ENCODE measurements around the gene ZEB1. TPM values are rescaled to one million over a fixed set of nuclear protein-coding genes. Genes with fewer than 3 reads are reported as not detected.

Gene ZEB1
- total RNA-seq, 1 donor from 2014 or later, result 38.7 TPM

GRCh38 chr10:31278279-31278941, 40.6 kb upstream of the ZEB1 start:
- Mint-ChIP-seq H3K4me3 (no peak overlapping the region), H3K9me3 (peaks cover 3% of the 10 kb centered on the region), H3K27ac (ENCODE audit: unreplicated experiment) (no peak overlapping the region), H3K36me3 (ENCODE audit: low read depth) (peaks cover 6% of the 10 kb centered on the region), H3K4me1 (no peaks in the 10 kb centered on the region), H3K27me3 (ENCODE audit: low read depth) (no peaks in the 10 kb centered on the region)
- no peak for TF ChIP-seq CTCF (conservative IDR thresholded peaks at IDR 0.05)
- DNase-seq (ENCODE audit: low read depth, low spot score), result no peak

- peaks cover 3% of the 10 kb centered on the region for H3K9me3 Mint-ChIP-seq
- no peak overlapping the region for H3K27ac Mint-ChIP-seq (ENCODE audit: unreplicated experiment)
- H3K27me3 Mint-ChIP-seq (ENCODE audit: low read depth), result no peaks in the 10 kb centered on the region
Observed at GRCh38 chr10:31280972-31281371, 38.0 kb upstream of the ZEB1 start.

GRCh38 chr10:31288001-31288400, 31.0 kb upstream of the ZEB1 start:
- Mint-ChIP-seq H3K4me3 (no peak overlapping the region), H3K4me1 (no peaks in the 10 kb centered on the region), H3K27me3 (ENCODE audit: low read depth) (no peaks in the 10 kb centered on the region), H3K9me3 (peaks cover 4% of the 10 kb centered on the region), H3K36me3 (ENCODE audit: low read depth) (peaks cover 3% of the 10 kb centered on the region), H3K27ac (ENCODE audit: unreplicated experiment) (no peak overlapping the region)
- DNase-seq (ENCODE audit: low read depth, low spot score), result no peak
- no peak for TF ChIP-seq CTCF (conservative IDR thresholded peaks at IDR 0.05)

More at GRCh38 chr10:31280972-31281371, 38.0 kb upstream of the ZEB1 start:
- no peak for TF ChIP-seq CTCF (conservative IDR thresholded peaks at IDR 0.05)
- DNase-seq (ENCODE audit: low read depth, low spot score), result no peak
- peaks cover 9% of the 10 kb centered on the region for H3K36me3 Mint-ChIP-seq (ENCODE audit: low read depth)
- H3K4me3 Mint-ChIP-seq, result no peak overlapping the region
- no peaks in the 10 kb centered on the region for H3K4me1 Mint-ChIP-seq

GRCh38 chr10:31288962-31289361, 30.1 kb upstream of the ZEB1 start:
- H3K27ac Mint-ChIP-seq (ENCODE audit: unreplicated experiment), result no peak overlapping the region
- no peak overlapping the region for H3K4me3 Mint-ChIP-seq
- no peaks in the 10 kb centered on the region for H3K27me3 Mint-ChIP-seq (ENCODE audit: low read depth)

GRCh38 chr10:31290386-31290785, 28.6 kb upstream of the ZEB1 start:
- Mint-ChIP-seq H3K4me1 (no peaks in the 10 kb centered on the region), H3K27me3 (ENCODE audit: low read depth) (no peaks in the 10 kb centered on the region), H3K4me3 (no peak overlapping the region), H3K9me3 (peaks cover 4% of the 10 kb centered on the region), H3K27ac (ENCODE audit: unreplicated experiment) (no peak overlapping the region), H3K36me3 (ENCODE audit: low read depth) (no peaks in the 10 kb centered on the region)
- DNase-seq (ENCODE audit: low read depth, low spot score), result no peak
- no peak for TF ChIP-seq CTCF (conservative IDR thresholded peaks at IDR 0.05)

More at GRCh38 chr10:31288962-31289361, 30.1 kb upstream of the ZEB1 start:
- no peak for TF ChIP-seq CTCF (conservative IDR thresholded peaks at IDR 0.05)
- Mint-ChIP-seq H3K36me3 (ENCODE audit: low read depth) (peaks cover 2% of the 10 kb centered on the region), H3K9me3 (peaks cover 4% of the 10 kb centered on the region), H3K4me1 (no peaks in the 10 kb centered on the region)
- DNase-seq (ENCODE audit: low read depth, low spot score), result no peak

All from neural crest cell (in vitro differentiated cells).